H9 (cell line): ENCODE measurements around the gene OR7A17. TPM values are rescaled to one million over a fixed set of nuclear protein-coding genes. Genes with fewer than 3 reads are reported as not detected.

Source experiments
- DNase-seq: peaks from one replicate; pipeline ENCODE4 v3.0.0-alpha.2; 2017
- H2AFZ ChIP-seq: one replicate; pipeline ENCODE4 v1.6.1; 2013; ENCODE audit warnings: mild to moderate bottlenecking, low read length, control low read depth, moderate library complexity
- H2AK5ac ChIP-seq: 2 replicates; pipeline ENCODE4 v1.6.1; 2013; ENCODE audit warnings: low read length, control low read depth, mixed read lengths; ENCODE audit not compliant: insufficient read length
- H2BK120ac ChIP-seq: one replicate; pipeline ENCODE4 v1.6.1; 2013; ENCODE audit warnings: low read depth, mild to moderate bottlenecking, low read length, control low read depth, inconsistent platforms; ENCODE audit not compliant: poor library complexity, severe bottlenecking
- H2BK12ac ChIP-seq: 2 replicates; pipeline ENCODE4 v1.6.1; 2013; ENCODE audit warnings: low read length, control low read depth, mixed read lengths, low read depth; ENCODE audit not compliant: insufficient read length
- H2BK15ac ChIP-seq: 2 replicates; pipeline ENCODE4 v1.6.1; 2013; ENCODE audit warnings: low read depth, low read length, control low read depth
- H2BK20ac ChIP-seq: one replicate; pipeline ENCODE4 v1.6.1; 2013; ENCODE audit warnings: low read depth, mild to moderate bottlenecking, low read length, control low read depth, inconsistent platforms; ENCODE audit not compliant: poor library complexity, severe bottlenecking
- H2BK5ac ChIP-seq: 2 replicates; pipeline ENCODE4 v1.6.1; 2013; ENCODE audit warnings: low read length, control low read depth, mixed read lengths; ENCODE audit not compliant: insufficient read length
- H3K14ac ChIP-seq: 2 replicates; pipeline ENCODE4 v1.6.1; 2013; ENCODE audit warnings: low read length, control low read depth; ENCODE audit not compliant: insufficient read depth
- H3K18ac ChIP-seq: 2 replicates; pipeline ENCODE4 v1.6.1; 2013; ENCODE audit warnings: low read depth, mild to moderate bottlenecking, mixed read lengths, low read length, control low read depth; ENCODE audit not compliant: insufficient read length
- H3K23ac ChIP-seq: 2 replicates; pipeline ENCODE4 v1.6.1; 2013; ENCODE audit warnings: low read length, control low read depth, mixed read lengths, low read depth; ENCODE audit not compliant: insufficient read length
- H3K23me2 ChIP-seq: 2 replicates; pipeline ENCODE4 v1.6.1; 2013; ENCODE audit warnings: low read depth, mild to moderate bottlenecking, mixed read lengths, low read length, control low read depth; ENCODE audit not compliant: insufficient read length, poor library complexity, severe bottlenecking
- H3K27ac ChIP-seq: 2 replicates; pipeline ENCODE4 v1.5.1; 2013; ENCODE audit warnings: low read length, control low read depth, mixed read lengths, low read depth; ENCODE audit not compliant: insufficient read length
- H3K27me3 ChIP-seq: 2 replicates; pipeline ENCODE4 v1.6.1; 2013; ENCODE audit warnings: low read length, control low read depth, inconsistent platforms; ENCODE audit not compliant: insufficient read depth
- H3K4ac ChIP-seq: 2 replicates; pipeline ENCODE4 v1.6.1; 2013; ENCODE audit warnings: low read depth, mild to moderate bottlenecking, control low read depth, inconsistent platforms, low read length, moderate library complexity
- H3K4me1 ChIP-seq: 2 replicates; pipeline ENCODE4 v1.6.1; 2013; ENCODE audit warnings: low read length, control low read depth, inconsistent platforms; ENCODE audit not compliant: insufficient read depth
- H3K4me2 ChIP-seq: 2 replicates; pipeline ENCODE4 v1.6.1; 2013; ENCODE audit warnings: low read length, control low read depth, mixed read lengths; ENCODE audit not compliant: insufficient read length, insufficient read depth
- H3K56ac ChIP-seq: 2 replicates; pipeline ENCODE4 v1.6.1; 2013; ENCODE audit warnings: low read depth, mild to moderate bottlenecking, mixed read lengths, low read length, control low read depth; ENCODE audit not compliant: insufficient read length
- H3K79me1 ChIP-seq: 2 replicates; pipeline ENCODE4 v1.6.1; 2013; ENCODE audit warnings: low read depth, mild to moderate bottlenecking, moderate library complexity, low read length, control low read depth, inconsistent platforms; ENCODE audit not compliant: insufficient read depth, poor library complexity, severe bottlenecking
- H3K79me2 ChIP-seq: 2 replicates; pipeline ENCODE4 v1.6.1; 2013; ENCODE audit warnings: low read length, control low read depth, inconsistent platforms; ENCODE audit not compliant: insufficient read depth
- H3K9ac ChIP-seq: 2 replicates; pipeline ENCODE4 v1.6.1; 2013; ENCODE audit warnings: low read length, control low read depth, mixed read lengths; ENCODE audit not compliant: insufficient read length; ENCODE audit errors: extremely low read depth
- H3K9me3 ChIP-seq: one replicate; pipeline ENCODE4 v1.6.1; 2013; ENCODE audit warnings: low read depth, low read length, inconsistent platforms; ENCODE audit not compliant: control insufficient read depth
- H3T11ph ChIP-seq: one replicate; pipeline ENCODE4 v1.6.1; 2013; ENCODE audit warnings: mild to moderate bottlenecking, low read length, control low read depth, inconsistent platforms
- H4K20me1 ChIP-seq: one replicate; pipeline ENCODE4 v1.6.1; 2013; ENCODE audit not compliant: control insufficient read depth, insufficient read length, insufficient read depth
- H4K5ac ChIP-seq: 2 replicates; pipeline ENCODE4 v1.6.1; 2013; ENCODE audit warnings: low read depth, mild to moderate bottlenecking, mixed read lengths, low read length, control low read depth; ENCODE audit not compliant: insufficient read length
- H4K8ac ChIP-seq: replicated peaks from 2 replicates; pipeline ENCODE4 v1.6.1; 2013; ENCODE audit warnings: low read length, control low read depth, mixed read lengths, low read depth; ENCODE audit not compliant: insufficient read length
- H4K91ac ChIP-seq: 2 replicates; pipeline ENCODE4 v1.6.1; 2013; ENCODE audit warnings: low read depth, mild to moderate bottlenecking, moderate library complexity, mixed read lengths, low read length, control low read depth; ENCODE audit not compliant: insufficient read length
- H3K27ac Mint-ChIP-seq, 3 experiments: 2 replicates in 2 of 3; 3 replicates in 1 of 3; pipeline ENCODE4 v1.8.0; 2020 to 2021; ENCODE audit warnings: mixed read lengths in 3 of 3, mild to moderate bottlenecking in 1 of 3, moderate library complexity in 1 of 3
- H3K27me3 Mint-ChIP-seq: 2 replicates; pipeline ENCODE4 v1.8.0; 2021; ENCODE audit warnings: low read depth, mild to moderate bottlenecking, moderate library complexity, mixed read lengths
- H3K36me3 Mint-ChIP-seq, 3 experiments: 2 replicates in 2 of 3; 3 replicates in 1 of 3; pipeline ENCODE4 v1.8.0; 2020 to 2021; ENCODE audit warnings: low read depth in 3 of 3, mixed read lengths in 3 of 3; ENCODE audit not compliant: insufficient read depth in 1 of 3
- H3K4me1 Mint-ChIP-seq, 2 experiments: 2 replicates each; pipeline ENCODE4 v1.8.0; 2020; ENCODE audit warnings: mixed read lengths in 2 of 2
- H3K4me3 Mint-ChIP-seq, 2 experiments: 2 replicates in 1 of 2; 3 replicates in 1 of 2; pipeline ENCODE4 v1.8.0; 2020 to 2021; ENCODE audit warnings: mild to moderate bottlenecking in 2 of 2, mixed read lengths in 2 of 2, moderate library complexity in 1 of 2
- H3K9me3 Mint-ChIP-seq, 2 experiments: 2 replicates in 1 of 2; 3 replicates in 1 of 2; pipeline ENCODE4 v1.8.0; 2020; ENCODE audit warnings: mild to moderate bottlenecking in 2 of 2, mixed read lengths in 2 of 2, moderate library complexity in 1 of 2
- WGBS: extraction: QIAGEN DNeasy Blood & Tissue Kit; methylation state at CpG from one replicate; pipeline ENCODE4 v1.1.7; 2013; ENCODE audit warnings: missing lambda C conversion rate, low lambda C conversion rate, mixed read lengths; ENCODE audit not compliant: insufficient read length; ENCODE audit errors: extremely low coverage; 5-methylcytosine and 5-hydroxymethylcytosine counted together
- total RNA-seq: library from RNA; stranded (reverse); gene quantifications from 2 replicates; pipeline ENCODE4 v1.2.1, GENCODE V29; 2021
- TF ChIP-seq, protein P1 (sequence below): fragments of 200-600 bp; sonication (generic); conservative IDR thresholded peaks from 3 replicates; pipeline ENCODE4 v1.8.0; 2021; ENCODE audit warnings: antibody characterized with exemption, mild to moderate bottlenecking

Gene OR7A17
- total RNA-seq, 1 experiment from 2014 or later: not detected

DNA sequence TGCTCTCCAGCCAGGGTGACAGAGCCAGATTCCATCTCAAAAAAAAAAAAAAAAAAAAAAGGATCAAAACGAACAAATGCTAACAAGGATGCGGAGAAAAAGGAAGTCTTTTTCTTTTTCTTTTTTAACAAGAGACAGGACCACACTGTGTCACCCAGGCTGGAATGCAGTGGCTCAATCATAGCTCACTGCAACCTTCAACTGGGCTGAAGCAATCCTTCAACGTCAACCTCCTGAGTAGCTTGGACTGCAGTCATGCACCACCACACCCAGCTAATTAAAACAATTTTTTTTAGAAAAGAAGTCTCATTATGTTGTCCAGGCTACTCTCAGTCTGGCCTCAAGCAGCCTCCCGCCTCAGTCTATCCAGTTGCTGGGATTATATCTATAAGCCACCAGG is 20.8 kb upstream of the OR7A17 start:
- peaks cover 11 to 94% of the 10 kb centered on the region in 2 experiments for H3K9me3 Mint-ChIP-seq
- H2BK15ac ChIP-seq: no peak overlapping the region
- peaks cover 0 to 39% (median 0%) of the 10 kb centered on the region in 3 experiments; a peak in 2 of 7 replicates for H3K36me3 Mint-ChIP-seq
- no peak overlapping the region for H3K14ac ChIP-seq
- no peak overlapping the region for H2BK120ac ChIP-seq
- TF ChIP-seq, protein P1, sequence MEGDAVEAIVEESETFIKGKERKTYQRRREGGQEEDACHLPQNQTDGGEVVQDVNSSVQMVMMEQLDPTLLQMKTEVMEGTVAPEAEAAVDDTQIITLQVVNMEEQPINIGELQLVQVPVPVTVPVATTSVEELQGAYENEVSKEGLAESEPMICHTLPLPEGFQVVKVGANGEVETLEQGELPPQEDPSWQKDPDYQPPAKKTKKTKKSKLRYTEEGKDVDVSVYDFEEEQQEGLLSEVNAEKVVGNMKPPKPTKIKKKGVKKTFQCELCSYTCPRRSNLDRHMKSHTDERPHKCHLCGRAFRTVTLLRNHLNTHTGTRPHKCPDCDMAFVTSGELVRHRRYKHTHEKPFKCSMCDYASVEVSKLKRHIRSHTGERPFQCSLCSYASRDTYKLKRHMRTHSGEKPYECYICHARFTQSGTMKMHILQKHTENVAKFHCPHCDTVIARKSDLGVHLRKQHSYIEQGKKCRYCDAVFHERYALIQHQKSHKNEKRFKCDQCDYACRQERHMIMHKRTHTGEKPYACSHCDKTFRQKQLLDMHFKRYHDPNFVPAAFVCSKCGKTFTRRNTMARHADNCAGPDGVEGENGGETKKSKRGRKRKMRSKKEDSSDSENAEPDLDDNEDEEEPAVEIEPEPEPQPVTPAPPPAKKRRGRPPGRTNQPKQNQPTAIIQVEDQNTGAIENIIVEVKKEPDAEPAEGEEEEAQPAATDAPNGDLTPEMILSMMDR: no peak
- WGBS: no CpG with 5 or more reads among the region's 4 CpGs
- no peak overlapping the region for H3K23ac ChIP-seq
- no peak overlapping the region for H3K18ac ChIP-seq
- H3K4me1 Mint-ChIP-seq: no peaks in the 10 kb centered on the region
- H2AFZ ChIP-seq: no peak overlapping the region
- no peaks in the 10 kb centered on the region for H3K27me3 ChIP-seq
- no peak overlapping the region for H2AK5ac ChIP-seq
- H3K9ac ChIP-seq: no peak overlapping the region
- H3K27me3 Mint-ChIP-seq: peaks cover 3% of the 10 kb centered on the region
- no peak overlapping the region for H2BK20ac ChIP-seq
- no peak overlapping the region for H3T11ph ChIP-seq
- no peak overlapping the region for H2BK12ac ChIP-seq
- no peak overlapping the region for H4K91ac ChIP-seq
- no peaks in the 10 kb centered on the region for H4K20me1 ChIP-seq
- peak overlapping the region in 1 of 3 experiments; percentile 69; a peak in 2 of 7 replicates for H3K27ac Mint-ChIP-seq
- H3K9me3 ChIP-seq: no peaks in the 10 kb centered on the region
- no peak overlapping the region for H3K4me3 Mint-ChIP-seq
- H3K56ac ChIP-seq: no peak overlapping the region
- no peak overlapping the region for H3K4ac ChIP-seq
- H3K4me1 ChIP-seq: no peaks in the 10 kb centered on the region
- H3K4me2 ChIP-seq: no peak overlapping the region
- no peaks in the 10 kb centered on the region for H3K23me2 ChIP-seq
- H4K5ac ChIP-seq: no peak overlapping the region
- H3K27ac ChIP-seq: no peak overlapping the region
- H3K79me2 ChIP-seq: no peaks in the 10 kb centered on the region
- DNase-seq: no peak
- H2BK5ac ChIP-seq: no peak overlapping the region
- H4K8ac ChIP-seq: no peak overlapping the region
- H3K79me1 ChIP-seq: no peaks in the 10 kb centered on the region
